Effector CD4-positive, alpha-beta T cell (primary cell): Measurements from ENCODE around the gene CASP8.

ENCODE experiments used
- DNase-seq: peaks from one replicate; pipeline ENCODE4 v3.0.0-alpha.2; 2020

The CASP8 gene

DNA sequence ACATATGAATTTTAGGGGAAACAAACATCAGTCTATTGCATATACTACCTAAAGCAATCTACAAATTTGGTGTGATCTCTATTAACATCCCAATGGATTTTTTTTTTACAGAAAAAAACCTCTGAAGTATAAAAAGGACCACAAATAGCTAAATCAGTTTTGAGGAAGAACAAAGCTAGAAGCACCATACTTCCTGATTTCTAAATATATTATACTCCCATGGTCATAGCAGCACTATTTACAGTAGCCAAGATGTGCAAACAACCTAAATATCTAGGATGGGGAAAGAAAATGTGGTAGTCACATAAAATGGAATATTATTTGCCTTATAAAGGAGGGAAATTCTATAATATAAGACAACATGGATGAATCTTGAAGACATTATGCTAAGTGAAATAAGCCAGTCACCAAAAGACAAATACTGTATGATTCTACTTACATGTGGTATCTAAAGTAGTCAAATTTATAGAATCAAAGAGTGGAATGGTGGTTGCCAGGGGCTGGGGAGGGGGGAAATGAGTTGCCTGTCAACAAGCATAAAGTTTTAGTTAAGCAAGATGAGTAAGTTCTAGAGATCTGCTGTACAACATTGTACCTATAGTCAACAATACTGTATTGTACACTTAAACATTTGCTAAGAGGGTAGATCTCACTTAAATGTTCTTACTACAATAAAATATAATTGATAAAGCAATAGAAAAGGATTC is 17.6 kb upstream of the CASP8 start:
- no peak for DNase-seq

DNA sequence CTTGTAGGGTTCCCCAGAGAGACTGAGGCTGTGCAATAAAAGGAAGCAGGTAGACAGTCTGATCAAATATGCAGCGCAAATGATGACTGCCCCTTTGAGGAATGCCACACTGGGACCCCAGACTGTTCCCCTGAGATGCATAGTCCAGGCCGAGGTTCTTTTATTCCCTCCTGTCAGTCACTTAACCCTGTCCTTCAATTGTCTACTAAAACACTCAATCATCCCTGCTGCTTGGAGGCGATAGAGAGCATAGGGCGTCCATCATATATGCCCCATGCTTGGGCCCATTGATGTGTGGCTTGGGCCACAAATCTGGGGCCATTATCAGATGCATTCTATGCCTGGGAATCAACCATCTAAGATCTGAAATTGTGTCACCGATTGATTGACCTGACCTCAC is 15.5 kb upstream of the CASP8 start:
- DNase-seq: no peak

DNA sequence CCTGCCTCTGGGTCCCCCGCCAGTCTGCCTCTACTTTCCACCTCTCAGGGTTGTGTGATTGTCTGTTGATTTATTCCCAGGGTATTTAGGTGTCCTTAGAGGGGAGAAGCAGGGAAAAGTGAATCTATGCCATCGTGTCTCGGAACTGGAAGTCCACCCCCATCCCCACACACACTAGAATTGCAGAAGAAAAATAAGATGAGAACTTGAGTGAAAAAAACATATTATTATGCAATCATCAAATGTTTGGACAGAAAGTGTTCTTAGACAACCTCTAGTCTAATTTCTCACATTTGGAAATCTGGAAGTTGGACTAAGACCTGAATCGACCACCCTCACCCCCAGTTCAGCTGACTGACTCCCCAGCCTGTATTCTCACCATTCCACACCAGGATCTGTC is 14.1 kb upstream of the CASP8 start:
- no peak for DNase-seq

DNA sequence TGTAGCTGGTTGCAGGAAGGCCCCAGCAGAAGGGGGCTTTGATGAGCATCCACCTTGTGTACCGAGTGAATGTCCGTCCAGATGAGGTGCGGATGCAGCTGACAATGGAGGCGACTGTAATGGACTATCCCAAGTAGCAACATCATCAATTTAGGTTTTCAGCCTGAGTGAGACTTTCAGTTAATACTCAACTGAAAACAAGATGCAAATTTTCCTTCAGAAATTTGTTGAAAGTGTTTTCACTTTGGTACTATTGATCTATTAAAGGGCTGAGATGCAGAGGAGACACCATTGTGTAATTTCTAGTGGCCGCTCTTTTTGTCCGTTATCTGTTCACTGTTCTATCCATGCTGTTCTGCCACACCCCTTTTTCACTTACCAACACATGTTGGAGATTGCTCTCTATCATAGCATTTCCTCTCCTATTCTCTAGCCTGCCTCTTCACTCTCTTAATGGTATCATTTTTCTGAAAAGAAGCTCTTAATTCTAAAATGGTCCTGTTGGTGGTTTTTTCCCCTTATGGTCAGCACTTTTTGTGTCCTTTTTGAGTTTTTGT is 12.0 kb upstream of the CASP8 start:
- no peak for DNase-seq

DNA sequence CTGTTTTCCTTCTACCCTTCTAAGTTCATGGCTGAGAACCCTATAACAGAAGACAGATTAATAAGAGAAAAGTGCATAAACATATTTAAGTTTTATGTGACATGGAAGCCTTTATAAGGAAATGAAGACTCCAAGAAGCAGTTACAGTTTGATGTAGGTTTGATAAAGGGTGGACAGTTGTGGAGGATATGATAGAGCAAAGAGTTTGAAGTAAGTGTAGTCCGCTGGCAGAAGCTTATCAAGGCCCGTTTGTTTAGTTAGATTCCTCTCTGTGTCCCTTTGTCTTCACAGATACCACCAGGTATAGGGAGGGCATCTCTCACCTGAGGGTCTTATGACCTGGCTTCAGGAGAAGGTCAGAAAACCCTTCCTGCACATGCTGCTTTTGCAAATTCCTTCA is 10.4 kb upstream of the CASP8 start:
- no peak for DNase-seq

DNA sequence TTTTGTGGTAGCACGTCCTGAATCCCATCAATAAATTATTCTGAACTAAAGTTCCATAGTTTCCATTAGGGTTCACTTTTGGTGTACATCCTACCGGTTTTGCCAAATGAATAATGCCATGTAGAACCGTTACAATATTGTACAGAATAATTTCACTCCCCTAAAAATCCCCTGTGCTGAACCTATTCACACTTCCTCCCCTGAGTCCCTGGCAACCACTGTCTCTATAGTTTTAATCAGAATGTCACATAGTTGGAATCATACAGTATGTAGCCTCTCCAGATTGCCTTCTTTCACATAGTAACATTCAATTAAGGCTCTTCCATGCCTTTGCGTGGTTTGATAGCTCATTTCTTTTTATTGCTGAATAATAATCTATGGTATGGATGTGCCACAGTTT is 9.6 kb upstream of the CASP8 start:
- DNase-seq: no peak

DNA sequence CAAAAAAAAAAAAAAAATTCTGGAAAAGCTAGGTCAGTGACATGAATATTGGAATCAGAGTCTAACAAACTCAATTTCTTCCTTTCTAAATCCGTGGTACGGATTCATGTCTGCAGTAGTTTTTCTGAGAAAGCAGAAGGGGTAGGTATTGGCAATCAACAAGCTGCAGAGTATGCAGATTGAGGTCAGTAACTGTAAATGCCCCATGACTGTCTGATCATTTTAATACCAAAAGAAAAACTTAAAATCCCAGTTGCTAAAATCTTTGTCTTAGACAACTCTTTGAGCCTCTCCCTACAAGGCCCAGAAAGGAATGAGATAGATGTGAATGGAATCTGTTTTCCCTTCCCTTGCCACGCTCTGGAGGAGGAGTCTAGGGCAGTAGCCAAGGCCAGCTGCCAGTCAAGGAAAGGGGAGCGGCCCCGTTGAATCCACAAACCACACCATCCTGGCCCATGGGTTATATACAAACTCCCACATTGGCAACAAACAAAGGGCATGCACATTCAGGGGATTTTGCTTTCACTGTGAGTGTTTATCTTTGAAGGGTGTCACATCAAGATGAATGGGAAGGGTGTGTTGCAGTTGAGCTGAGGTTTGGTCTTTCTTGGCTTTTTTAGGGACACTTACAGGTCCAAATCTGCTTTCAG is 6.1 kb upstream of the CASP8 start:
- no peak for DNase-seq

DNA sequence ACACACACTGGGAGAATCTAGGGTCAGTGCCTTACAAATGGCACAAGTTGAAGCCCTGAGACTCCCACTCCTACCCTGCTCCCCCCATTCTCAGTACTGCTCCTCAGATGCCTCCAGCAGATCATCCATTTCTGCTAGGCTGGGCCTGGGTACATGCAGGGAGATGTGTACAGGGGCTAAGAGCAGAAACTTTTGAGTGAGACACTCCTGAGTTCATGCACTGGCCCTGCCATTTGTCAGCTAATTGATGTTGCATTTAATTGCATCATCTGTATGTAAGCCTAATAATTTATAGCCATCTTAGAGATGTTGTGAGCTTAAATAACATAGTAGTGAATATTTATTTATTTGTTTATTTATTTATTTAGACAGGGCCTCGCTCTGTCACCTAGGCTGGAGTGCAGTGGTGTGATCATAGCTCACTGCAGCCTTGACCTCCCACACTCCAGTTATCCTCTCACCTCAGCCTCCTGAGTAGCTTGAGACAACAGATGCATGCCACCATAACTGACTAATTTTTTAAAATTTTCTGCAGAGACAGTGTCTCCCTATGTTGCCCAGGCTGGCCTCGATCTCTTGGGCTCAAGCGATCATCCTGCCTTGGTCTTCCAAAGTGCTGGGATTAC is 4.8 kb upstream of the CASP8 start:
- no peak for DNase-seq

DNA sequence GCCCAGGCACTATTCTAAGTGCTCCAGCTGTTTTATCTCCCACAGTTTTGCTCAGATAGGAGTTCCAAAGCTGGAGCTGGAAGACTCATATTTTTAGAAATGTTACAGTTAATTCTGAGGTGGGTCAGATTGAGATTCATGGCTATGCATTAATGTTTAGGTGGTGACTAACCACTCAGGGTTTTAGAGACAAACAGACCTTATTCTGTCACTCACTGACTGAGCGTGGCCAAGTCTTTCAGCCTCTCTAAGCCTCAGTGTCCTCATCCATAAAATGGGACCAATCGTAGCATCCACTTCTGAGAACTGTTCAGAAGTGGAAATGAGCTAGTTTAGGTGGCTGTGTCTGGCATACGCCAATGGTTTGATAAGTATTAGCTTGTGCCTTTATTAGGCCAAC is 4.3 kb upstream of the CASP8 start:
- no peak for DNase-seq

DNA sequence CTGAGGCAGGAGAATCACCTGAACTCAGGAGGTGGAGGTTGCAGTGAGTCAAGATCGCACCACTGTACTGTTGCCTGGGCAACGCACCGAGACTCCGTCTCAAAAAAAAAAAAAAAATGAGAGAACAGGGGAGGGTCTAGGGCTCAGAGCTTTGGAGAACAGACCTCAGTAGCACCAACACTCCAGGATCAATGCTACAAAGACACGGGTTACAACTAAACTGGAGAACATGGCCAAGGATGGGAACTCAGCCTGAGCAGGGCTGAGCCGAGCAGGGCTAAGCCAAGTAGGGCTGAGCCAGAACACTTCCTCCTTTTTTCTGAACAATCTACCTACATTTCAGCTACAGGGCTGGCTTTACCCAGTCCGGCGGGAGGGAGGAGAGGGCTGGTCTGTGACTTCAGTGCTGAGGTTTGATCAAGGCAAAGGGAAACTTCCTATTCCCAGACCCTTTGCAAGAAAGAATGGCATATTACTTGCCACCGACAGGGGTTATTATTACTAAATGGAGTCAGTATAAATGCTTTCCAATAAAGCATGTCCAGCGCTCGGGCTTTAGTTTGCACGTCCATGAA is 2.9 kb upstream of the CASP8 start:
- DNase-seq: peak; percentile 47

DNA sequence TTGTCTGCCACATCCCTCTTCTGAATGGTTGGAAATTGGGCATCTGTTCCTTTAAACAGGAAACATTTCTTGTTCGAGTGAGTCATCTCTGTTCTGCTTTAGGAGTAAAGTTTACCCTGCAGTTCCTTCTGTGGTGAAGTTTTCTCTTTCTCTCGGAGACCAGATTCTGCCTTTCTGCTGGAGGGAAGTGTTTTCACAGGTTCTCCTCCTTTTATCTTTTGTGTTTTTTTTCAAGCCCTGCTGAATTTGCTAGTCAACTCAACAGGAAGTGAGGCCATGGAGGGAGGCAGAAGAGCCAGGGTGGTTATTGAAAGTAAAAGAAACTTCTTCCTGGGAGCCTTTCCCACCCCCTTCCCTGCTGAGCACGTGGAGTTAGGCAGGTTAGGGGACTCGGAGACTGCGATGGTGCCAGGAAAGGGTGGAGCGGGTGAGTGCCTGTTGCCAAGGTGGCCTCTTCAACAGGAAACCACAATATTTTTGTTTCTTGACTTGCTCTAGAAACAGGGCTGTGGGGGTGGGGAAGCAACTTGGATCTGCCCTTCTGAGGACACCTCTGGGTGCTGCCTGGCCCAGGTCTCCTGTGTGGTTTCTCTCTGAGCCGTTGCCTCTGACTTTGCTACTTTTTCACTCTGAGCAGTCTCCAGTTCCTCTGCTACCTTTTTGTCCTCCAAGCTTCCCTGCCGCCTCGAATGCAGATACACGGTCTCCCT is 2.2 kb upstream of the CASP8 start:
- DNase-seq: peak; percentile 92

DNA sequence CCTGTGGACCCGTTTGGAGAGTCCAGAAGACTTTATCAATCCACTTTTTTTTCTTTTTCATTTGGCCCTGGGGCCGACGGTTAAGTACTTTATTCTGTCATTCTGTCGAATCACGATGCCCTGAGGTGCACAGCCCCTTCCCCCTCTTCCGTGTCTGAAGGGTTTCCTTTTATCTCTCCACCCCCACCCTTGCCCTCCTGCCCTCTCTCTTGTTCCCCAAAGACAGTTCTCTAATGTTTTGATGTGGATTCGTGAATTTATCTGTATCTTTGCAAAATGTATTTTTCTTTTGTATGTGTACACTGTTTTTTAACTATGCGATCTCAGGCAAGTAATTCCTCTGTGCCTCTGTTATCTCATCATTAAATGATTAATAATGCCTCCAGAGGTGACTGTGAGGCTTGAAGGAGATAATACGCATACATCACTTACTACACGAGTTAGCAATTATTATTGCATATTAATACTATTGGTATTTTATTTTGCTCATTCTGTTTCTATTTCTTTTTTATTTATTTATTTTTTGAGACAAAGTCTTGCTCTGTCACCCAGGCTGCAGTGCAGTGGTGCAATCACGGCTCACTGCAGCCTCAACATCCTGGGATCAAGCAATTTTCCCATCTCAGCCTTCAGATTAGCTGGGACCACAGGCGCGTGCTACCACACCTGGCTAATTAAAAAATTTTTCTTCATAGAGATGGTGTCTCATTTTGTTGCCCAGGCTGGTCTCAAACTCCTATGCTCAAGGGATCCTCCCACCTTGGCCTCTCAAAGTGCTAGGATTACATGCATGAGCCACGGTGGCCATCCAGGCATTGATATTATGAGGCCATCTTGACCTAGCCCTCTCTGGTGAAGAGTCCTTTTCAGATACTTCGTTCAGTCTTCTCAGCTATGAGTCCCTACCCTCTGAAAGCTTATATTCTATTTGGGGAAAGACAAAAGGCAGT is 1.4 kb upstream of the CASP8 start:
- no peak for DNase-seq

DNA sequence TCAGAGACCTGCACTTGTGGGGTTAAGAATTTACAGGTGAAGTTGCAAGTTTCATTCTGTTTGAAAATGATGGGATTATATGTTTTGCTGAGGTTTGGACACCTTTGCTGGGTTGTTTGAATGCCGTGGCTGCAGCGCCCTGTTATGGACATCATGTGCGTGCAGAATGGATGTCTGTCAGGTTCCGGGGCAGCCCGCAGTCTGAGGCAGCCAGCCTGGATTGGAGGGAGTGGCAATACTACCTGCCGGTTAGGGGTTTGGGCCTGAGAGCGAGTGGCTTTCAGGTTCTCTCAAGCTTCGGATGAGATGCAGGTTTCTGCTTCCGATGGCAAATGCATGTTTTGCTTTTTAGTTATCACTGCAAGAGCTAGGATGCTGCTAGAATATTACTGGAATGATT is 1.1 kb downstream of the CASP8 start:
- DNase-seq: peak; percentile 50

DNA sequence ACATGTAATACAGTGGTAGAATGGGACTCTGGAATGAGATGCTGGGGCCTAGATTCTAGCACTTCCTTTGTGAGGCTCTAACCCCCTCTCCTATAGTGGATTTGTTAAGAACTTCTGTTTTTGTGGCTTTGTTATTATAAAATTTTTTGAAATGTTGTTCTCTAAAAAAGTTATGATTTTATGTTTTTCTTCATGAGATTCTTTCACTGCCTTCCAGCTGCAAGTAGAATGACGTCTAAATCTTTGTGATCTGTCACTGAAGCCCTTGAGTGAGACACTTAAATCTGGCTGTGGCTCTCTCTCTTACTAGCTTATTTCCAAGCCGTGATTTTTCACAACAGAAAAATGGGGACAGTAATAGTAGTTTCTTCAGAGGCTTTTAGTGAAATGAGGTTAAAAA is 1.6 kb downstream of the CASP8 start:
- DNase-seq: no peak

DNA sequence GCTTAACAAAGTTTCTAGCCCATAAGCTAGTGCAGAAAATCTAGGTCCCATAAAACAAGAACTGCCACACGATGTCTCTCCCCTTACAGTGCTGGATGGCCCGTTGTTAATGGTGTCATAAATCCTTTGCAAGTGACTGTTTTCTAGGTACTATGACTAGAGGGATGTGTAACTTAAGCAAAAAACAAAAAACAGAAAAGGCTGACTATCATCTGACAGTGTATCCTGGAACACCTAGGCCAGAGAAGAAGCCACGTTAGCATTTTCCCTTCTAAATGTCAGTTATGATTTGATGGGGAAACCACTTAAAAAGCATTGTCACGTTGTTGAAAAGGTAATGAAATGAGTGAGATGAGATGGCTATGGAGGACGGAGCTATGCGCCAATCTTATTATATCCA is 2.4 kb downstream of the CASP8 start:
- DNase-seq: no peak

DNA sequence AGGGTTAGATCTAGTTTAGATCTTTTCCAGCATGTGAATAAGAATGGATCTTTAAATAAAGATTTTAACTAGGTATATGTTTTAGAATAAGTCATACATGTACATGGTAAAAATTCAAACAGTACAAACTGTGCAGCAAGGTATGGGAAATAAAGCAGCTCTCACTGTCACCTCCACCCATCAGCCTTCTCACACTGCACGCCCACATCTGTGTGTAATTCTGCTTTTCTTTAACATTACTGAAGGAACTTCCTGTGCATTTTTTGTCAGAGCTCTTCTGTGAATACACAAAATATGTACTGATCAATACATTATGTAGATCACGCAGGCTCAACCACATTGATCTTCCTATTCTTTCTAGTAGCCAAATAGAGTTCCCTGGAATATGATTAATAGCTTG is 3.4 kb downstream of the CASP8 start:
- no peak for DNase-seq

DNA sequence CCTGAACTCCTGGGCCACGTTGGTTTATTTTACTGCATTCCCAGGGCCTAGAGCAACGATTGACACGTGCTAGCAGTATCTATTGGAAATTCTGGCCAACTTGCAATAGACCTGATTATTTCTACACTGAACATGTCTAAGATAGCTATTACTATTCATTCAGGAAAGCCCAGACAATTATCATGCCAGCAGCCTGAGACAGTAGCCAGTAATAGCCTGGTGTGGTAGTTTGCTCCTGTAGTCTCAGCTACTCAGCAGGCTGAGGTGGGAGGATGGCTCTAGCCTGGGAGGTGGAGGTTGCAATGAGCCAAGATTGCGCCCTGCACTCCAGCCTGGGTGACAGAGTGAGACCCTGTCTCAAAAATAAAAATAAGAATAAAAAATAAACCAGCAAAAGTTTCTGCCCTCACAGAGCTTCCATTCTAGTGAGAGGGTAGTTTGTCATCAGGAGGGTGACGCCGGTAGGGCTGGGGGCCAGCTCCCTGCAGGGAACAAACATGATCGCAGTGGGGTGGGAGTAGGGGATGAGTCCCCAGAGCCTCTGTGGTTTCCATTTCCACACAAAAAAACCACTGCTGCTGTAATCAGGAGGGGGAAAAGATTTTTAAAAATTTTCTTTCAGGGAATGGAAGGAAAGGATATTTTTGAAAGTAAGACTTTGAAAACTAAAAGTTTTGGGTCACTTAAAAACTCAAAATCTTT is 4.3 kb downstream of the CASP8 start:
- DNase-seq: no peak

DNA sequence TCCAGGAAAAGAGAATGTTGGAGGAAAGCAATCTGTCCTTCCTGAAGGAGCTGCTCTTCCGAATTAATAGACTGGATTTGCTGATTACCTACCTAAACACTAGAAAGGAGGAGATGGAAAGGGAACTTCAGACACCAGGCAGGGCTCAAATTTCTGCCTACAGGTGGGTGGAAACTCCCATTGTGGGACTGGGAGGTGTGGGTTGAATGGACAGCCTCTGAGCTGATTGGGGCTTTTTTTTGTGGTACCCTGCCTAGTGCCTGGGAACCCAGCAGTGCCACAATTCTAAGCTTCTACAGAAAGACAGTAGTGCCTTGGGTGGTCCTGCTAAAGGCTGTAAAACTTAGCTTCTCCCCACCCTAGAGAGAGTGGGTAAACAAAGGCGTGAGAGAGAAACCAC is 6.3 kb downstream of the CASP8 start:
- no peak for DNase-seq

DNA sequence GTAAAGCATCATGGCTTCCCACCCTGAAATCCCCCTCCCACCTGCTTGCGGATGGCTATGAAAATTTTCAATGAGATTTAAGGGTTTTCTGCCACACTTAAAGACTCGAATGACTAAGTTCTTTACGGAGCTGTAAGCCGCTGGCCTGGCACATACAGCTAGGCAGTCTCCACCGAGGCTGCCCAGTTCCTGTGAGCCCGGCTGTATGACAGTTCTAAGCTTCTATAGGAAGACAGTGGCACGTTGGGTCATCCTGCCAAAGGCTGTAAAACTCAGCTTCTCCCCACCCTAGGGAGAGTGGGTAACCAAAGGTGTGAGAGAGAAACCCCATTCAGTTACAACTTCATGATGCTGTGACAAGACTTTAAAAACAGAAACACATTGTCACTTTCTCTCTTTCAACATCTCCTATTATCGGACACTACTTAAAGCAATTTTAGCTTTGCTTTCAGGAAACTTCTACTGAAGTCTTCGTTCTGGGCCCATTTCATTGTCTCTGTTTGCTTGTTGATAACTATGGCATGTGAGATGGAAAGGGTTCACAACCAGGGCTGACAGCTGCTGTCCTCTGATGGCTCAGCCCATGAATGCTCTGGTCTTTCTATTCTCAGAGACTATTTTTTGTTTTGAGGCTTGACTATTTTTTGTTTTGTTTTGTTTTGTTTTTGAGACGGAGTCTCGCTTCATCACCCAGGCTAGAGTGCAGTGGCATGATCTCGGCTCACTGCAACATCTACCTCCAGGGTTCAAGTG is 7.1 kb downstream of the CASP8 start:
- no peak for DNase-seq

DNA sequence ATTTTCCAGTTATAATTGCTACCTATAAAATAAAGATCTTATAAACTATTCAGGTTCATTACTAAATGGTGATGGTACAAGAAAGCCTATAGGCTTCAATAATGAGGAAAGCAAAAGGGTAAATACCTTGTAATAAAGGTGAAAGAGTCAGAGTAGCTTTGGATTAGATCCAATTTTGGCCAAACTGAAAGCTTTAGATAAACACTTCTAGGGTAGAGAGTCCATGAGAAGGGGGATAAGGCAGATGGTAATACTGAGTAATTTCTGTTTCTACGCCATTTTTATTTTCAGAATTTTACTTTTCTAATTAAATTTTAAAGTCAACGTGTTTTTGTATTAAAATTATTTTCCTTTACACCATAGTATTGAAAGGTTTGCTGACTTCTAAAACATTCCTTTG is 9.4 kb downstream of the CASP8 start:
- no peak for DNase-seq
